Gastrocnemius medialis (tissue), 4 donors: Measurements from ENCODE around the gene TLR1. TPM values are rescaled to one million over a fixed set of nuclear protein-coding genes. Genes with fewer than 3 reads are reported as not detected.
A peak's percentile ranks its signal among the peaks of the same experiment; 100 is the strongest.

ENCODE experiments used
- ATAC-seq, 2 donors: fragments of 150-250 bp; one replicate each; pipeline ENCODE4 v1.9.1; 2016
- DNase-seq, 2 donors: peaks; one replicate each; pipeline ENCODE4 v3.0.0-alpha.2; 2019
- H3K27ac ChIP-seq, 4 donors: fragments of 200-600 bp; sonication (generic); 1 replicate in 1 of 4; 2 replicates in 3 of 4; pipeline ENCODE4 v1.5.1; 2016 to 2018; ENCODE audit warnings: mild to moderate bottlenecking in 2 of 4, moderate library complexity in 1 of 4
- H3K27me3 ChIP-seq, 3 donors: fragments of 200-600 bp; sonication (generic) in 2 of 3; 1 replicate in 1 of 3; 2 replicates in 2 of 3; pipeline versions ENCODE4 v1.5.1 to v1.6.0; 2016 to 2019; ENCODE audit warnings: mild to moderate bottlenecking in 1 of 3, moderate library complexity in 1 of 3
- H3K36me3 ChIP-seq, 2 donors: fragments of 200-600 bp; sonication (generic) in 1 of 2; one replicate each; pipeline ENCODE4 v1.5.1; 2017 to 2018
- H3K4me1 ChIP-seq, 2 donors: fragments of 200-600 bp; sonication (generic) in 1 of 2; one replicate each; pipeline ENCODE4 v1.5.1; 2016 to 2017; ENCODE audit warnings: mild to moderate bottlenecking in 2 of 2
- H3K4me3 ChIP-seq, 4 donors: fragments of 200-600 bp; sonication (generic) in 3 of 4; 1 replicate in 1 of 4; 2 replicates in 3 of 4; pipeline ENCODE4 v1.5.1; 2016 to 2019; ENCODE audit warnings: mild to moderate bottlenecking in 2 of 4
- H3K9me3 ChIP-seq, 3 donors: fragments of 200-600 bp; sonication (generic) in 2 of 3; 1 replicate in 1 of 3; 2 replicates in 2 of 3; pipeline ENCODE4 v1.5.1; 2016 to 2019
- POLR2A ChIP-seq, 2 donors: fragments of 450-650 bp; IDR thresholded peaks; one replicate each; pipeline ENCODE4 v1.6.1; 2017; ENCODE audit warnings: antibody characterized with exemption in 2 of 2, mild to moderate bottlenecking in 2 of 2, moderate library complexity in 2 of 2
- in situ Hi-C, 4 donors: fragments of 200-750 bp; cut with MboI; loops; one replicate each; pipeline versions ENCODE4 v1.15.0 to v1.8.0; 2017; ENCODE audit warnings: low sequenced_read_pairs in 4 of 4
- intact Hi-C: fragments of 100-400 bp; cut with DNase I; formaldehyde crosslinking; loops from one replicate; pipeline ENCODE4 v1.15.1; 2023; ENCODE audit warnings: low total_unique reads
- total RNA-seq, 4 donors: library from RNA; depleted of rRNA; stranded (reverse); fragments of >200 nt; gene quantifications; one replicate each; pipeline versions ENCODE4 v1.1.0 to v1.2.3, GENCODE V29; 2016
- TF ChIP-seq, protein P1 (sequence below), 5 experiments: fragments of 450-650 bp in 3 of 5; fragments of 200-600 bp in 2 of 5; sonication (generic) in 2 of 5; IDR thresholded peaks in 4 of 5; conservative IDR thresholded peaks in 1 of 5; 1 replicate in 4 of 5; 2 replicates in 1 of 5; pipeline ENCODE4 v1.5.1; 2016 to 2019; ENCODE audit warnings: antibody characterized with exemption in 5 of 5, mild to moderate bottlenecking in 3 of 5, moderate library complexity in 3 of 5

TLR1 gene
- total RNA-seq, 4 donors from 2014 or later = 1.3 to 2.4 (median 1.5) TPM; not detected in 1

DNA sequence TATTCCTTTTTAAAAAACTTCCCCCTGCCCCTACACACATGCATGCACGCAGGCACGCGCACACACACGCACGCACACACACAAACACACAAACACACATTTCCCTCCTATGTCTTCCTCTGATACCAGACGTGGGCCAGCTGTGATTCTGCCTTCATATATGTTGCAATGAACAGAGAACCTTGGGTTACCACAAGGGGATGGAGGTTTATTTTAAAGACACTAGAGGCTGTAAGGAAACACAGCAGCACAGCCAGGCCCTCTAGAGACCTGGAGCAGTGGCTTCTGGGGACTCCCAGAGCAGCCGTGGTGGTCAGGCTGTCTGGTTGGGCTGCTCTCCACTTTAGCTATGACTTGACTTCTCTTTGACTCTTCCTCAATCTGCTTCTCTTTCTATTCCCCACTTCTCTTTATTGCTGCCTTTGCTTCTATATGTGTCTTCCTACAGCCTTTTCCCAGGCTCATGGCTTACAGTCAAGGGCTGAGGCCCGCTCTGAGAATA, 18.6 kb downstream of the TLR1 start:
- H3K4me1 ChIP-seq = no peaks in the 10 kb centered on the region
- H3K9me3 ChIP-seq = no peaks in the 10 kb centered on the region
- no peaks in the 10 kb centered on the region for H3K27me3 ChIP-seq
- H3K4me3 ChIP-seq = no peak overlapping the region
- intact Hi-C loops = no loop called here
- TF ChIP-seq, protein P1, sequence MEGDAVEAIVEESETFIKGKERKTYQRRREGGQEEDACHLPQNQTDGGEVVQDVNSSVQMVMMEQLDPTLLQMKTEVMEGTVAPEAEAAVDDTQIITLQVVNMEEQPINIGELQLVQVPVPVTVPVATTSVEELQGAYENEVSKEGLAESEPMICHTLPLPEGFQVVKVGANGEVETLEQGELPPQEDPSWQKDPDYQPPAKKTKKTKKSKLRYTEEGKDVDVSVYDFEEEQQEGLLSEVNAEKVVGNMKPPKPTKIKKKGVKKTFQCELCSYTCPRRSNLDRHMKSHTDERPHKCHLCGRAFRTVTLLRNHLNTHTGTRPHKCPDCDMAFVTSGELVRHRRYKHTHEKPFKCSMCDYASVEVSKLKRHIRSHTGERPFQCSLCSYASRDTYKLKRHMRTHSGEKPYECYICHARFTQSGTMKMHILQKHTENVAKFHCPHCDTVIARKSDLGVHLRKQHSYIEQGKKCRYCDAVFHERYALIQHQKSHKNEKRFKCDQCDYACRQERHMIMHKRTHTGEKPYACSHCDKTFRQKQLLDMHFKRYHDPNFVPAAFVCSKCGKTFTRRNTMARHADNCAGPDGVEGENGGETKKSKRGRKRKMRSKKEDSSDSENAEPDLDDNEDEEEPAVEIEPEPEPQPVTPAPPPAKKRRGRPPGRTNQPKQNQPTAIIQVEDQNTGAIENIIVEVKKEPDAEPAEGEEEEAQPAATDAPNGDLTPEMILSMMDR (IDR thresholded peaks at IDR 0.05 in 4 of 5, conservative IDR thresholded peaks at IDR 0.05 in 1 of 5) = no peak
- no peak for TF ChIP-seq POLR2A (IDR thresholded peaks at IDR 0.05)
- peak in 1 of 2 donors; percentile 17 for DNase-seq
- H3K36me3 ChIP-seq = no peaks in the 10 kb centered on the region
- no peak for ATAC-seq
- H3K27ac ChIP-seq = no peak overlapping the region
- in situ Hi-C loops = no loop called here

DNA sequence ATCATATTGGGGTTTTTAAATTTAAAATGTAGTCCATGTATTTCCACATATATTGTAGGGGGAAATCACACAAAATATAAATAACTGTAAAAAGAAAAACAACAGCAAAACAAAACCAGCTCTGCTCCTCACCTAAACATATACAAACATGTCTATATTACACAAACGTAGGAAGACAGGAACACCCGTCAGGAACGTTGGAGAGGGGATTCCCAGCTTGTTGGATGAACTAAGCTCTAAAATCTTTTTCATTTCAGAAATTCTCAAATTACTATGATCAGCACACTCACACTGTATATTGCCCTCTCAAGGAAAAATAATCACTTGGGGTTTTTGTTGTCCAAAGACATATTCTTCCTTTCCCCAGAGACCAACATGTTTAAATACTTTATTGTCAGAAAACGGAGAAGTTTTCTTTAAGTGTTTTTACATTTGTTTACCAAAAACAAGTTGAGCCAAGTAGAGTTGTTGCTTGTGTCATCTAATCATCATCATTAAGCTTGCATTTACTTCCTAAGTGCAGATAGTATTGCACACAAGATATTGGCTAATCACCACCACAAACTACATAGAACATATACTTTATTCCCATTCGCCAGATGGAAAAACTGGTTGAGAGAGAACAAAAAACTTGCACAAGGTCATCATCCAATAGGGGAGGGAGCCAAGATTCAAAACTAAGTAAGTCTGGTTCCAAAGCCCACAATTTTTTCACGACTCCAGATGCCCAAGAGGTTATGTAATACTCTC, 19.4 kb downstream of the TLR1 start:
- in situ Hi-C loops (no loop called here), intact Hi-C loops (no loop called here)
- Histone ChIP-seq H3K4me3 (no peak overlapping the region), H3K9me3 (no peaks in the 10 kb centered on the region), H3K27ac (no peak overlapping the region), H3K4me1 (no peaks in the 10 kb centered on the region), H3K36me3 (no peaks in the 10 kb centered on the region), H3K27me3 (no peaks in the 10 kb centered on the region)
- no peak for DNase-seq
- TF ChIP-seq, protein P1 (IDR thresholded peaks at IDR 0.05 in 4 of 5, conservative IDR thresholded peaks at IDR 0.05 in 1 of 5) = no peak
- no peak for TF ChIP-seq POLR2A (IDR thresholded peaks at IDR 0.05)
- ATAC-seq = no peak

DNA sequence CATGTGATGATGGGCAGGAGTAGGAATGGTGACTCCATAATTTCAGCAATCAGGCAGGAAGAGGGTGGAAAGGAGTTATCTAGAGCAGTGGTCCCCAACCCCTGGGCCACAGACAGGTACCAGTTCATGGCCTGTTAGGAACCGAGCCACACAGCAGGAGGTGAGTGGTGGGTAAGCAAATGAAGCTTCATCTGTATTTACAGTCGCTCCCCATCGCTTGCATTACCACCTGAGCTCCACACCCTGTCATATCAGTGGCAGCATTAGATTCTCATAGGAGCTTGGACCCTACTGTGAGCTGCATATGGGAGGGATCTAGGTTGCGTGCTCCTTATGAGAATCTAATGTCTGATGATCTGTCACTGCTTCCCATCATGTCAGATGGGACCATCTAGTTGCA, 20.4 kb downstream of the TLR1 start:
- Histone ChIP-seq H3K4me3 (no peak overlapping the region), H3K4me1 (no peaks in the 10 kb centered on the region), H3K27ac (no peak overlapping the region), H3K27me3 (no peaks in the 10 kb centered on the region), H3K36me3 (no peaks in the 10 kb centered on the region), H3K9me3 (no peaks in the 10 kb centered on the region)
- intact Hi-C loops = no loop called here
- DNase-seq = no peak
- TF ChIP-seq, protein P1 (IDR thresholded peaks at IDR 0.05 in 4 of 5, conservative IDR thresholded peaks at IDR 0.05 in 1 of 5) = no peak
- no peak for TF ChIP-seq POLR2A (IDR thresholded peaks at IDR 0.05)
- in situ Hi-C loops = no loop called here
- no peak for ATAC-seq

DNA sequence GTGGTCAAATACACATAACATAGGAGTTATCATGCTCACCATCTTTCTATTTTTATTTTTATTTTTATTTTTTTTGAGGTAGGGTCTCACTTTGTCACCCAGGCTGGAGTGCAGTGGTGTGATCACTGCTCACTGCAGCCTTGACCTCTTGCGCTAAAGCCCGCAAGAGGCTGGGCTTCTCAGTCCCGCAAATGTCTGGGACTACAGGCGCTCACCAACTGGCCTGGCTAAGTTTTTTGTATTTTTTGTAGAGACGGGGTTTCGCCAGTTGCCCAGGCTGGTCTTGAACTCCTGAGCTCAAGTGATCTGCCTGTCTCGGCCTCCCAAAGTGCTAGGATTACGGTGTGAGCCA, 21.5 kb downstream of the TLR1 start:
- H3K4me1 ChIP-seq = no peaks in the 10 kb centered on the region
- in situ Hi-C loops = no loop called here
- ATAC-seq = no peak
- no peak overlapping the region for H3K27ac ChIP-seq
- TF ChIP-seq POLR2A (IDR thresholded peaks at IDR 0.05) = no peak
- TF ChIP-seq, protein P1 (IDR thresholded peaks at IDR 0.05 in 4 of 5, conservative IDR thresholded peaks at IDR 0.05 in 1 of 5) = no peak
- DNase-seq = no peak
- no peak overlapping the region for H3K4me3 ChIP-seq
- no peaks in the 10 kb centered on the region for H3K36me3 ChIP-seq
- intact Hi-C loops = loop anchor here (2.0 kb wide), 2 partner anchors 24 to 720 kb away; no protein-coding TSS in a partner anchor
- H3K27me3 ChIP-seq = no peaks in the 10 kb centered on the region
- H3K9me3 ChIP-seq = no peaks in the 10 kb centered on the region
